ENCODE measurements around the gene PRKAG2.

DNA sequence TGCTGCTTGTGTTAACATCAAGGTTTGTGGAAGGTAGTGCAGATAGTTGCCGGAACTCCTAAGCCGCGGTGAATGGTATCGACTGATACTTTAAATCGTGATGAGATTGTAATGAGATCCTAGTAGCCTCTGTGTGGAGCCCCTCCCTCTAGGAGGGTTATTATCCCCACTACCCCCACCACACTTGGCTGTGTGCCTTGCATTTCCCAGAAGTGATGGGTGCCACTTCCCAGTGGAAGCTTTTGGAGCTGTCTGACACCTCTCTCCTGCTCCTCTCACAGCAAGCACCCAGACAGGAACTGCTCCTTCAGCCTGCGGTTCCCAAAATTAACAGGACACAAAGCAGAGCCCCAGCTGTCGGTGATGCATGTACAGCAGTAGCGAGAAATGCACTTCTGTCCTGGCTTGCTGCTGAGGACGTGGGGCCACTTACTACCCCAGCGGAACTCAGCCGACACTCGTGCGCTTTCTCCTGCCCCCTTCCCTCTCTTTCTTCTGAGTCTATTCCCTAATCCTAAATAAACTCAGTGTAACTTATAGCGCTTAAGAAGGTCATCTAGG is 52.5 kb downstream of the PRKAG2 start:
- no peak for TF ChIP-seq POLR2A (IDR thresholded peaks at IDR 0.05)
- TF ChIP-seq EP300 (IDR thresholded peaks at IDR 0.05), result no peak
- TF ChIP-seq POLR2AphosphoS5 (IDR thresholded peaks at IDR 0.05), result no peak
